ENCODE measurements around the gene SELENON. TPM values are rescaled to one million over a fixed set of nuclear protein-coding genes. Genes with fewer than 3 reads are reported as not detected.

The SELENON gene
- total RNA-seq, 1 donor from 2014 or later, result 72.8 TPM

DNA sequence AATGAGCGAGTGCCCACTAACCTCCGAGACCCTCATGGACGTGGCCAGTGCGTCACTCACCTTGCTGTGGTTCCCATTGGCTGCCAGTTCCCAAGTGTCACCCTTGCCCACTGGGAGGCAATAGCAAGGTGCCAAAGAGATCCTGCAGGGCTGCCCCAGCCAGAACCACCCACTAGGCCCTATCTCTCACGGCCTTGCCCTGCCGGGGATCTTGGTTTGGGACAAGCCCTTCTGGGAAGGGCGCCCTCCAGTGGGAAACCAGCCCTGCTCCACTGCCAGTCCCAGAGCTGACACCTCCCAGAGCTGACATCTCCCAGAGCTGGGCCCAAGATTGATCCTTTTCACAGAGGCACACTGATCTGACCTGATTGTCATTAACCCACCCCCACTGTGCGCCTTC is 2.1 kb upstream of the SELENON start:
- no peaks in the 10 kb centered on the region for H3K36me3 Mint-ChIP-seq
- DNase-seq (ENCODE audit: low spot score in 2 of 2, unreplicated experiment in 2 of 2), result no peak
- TF ChIP-seq, protein P1, sequence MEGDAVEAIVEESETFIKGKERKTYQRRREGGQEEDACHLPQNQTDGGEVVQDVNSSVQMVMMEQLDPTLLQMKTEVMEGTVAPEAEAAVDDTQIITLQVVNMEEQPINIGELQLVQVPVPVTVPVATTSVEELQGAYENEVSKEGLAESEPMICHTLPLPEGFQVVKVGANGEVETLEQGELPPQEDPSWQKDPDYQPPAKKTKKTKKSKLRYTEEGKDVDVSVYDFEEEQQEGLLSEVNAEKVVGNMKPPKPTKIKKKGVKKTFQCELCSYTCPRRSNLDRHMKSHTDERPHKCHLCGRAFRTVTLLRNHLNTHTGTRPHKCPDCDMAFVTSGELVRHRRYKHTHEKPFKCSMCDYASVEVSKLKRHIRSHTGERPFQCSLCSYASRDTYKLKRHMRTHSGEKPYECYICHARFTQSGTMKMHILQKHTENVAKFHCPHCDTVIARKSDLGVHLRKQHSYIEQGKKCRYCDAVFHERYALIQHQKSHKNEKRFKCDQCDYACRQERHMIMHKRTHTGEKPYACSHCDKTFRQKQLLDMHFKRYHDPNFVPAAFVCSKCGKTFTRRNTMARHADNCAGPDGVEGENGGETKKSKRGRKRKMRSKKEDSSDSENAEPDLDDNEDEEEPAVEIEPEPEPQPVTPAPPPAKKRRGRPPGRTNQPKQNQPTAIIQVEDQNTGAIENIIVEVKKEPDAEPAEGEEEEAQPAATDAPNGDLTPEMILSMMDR (IDR thresholded peaks at IDR 0.05; ENCODE audit: unreplicated experiment), result peak; percentile 15
- no peak overlapping the region for H3K4me3 Mint-ChIP-seq
- peaks cover 23% of the 10 kb centered on the region for H3K4me1 Mint-ChIP-seq
- peaks cover 8% of the 10 kb centered on the region for H3K27me3 Mint-ChIP-seq (ENCODE audit: low read depth)
- H3K27ac Mint-ChIP-seq, result no peak overlapping the region
- no peaks in the 10 kb centered on the region for H3K9me3 Mint-ChIP-seq

GRCh38 chr1:25798666-25799351 is 1.2 kb upstream of the SELENON start:
- H3K4me3 Mint-ChIP-seq, result peak overlapping the region; percentile 65
- H3K27ac Mint-ChIP-seq, result no peak overlapping the region
- H3K27me3 Mint-ChIP-seq (ENCODE audit: low read depth), result peaks cover 8% of the 10 kb centered on the region
- H3K9me3 Mint-ChIP-seq, result no peaks in the 10 kb centered on the region
- peaks cover 25% of the 10 kb centered on the region for H3K4me1 Mint-ChIP-seq
- no peak for DNase-seq (ENCODE audit: low spot score in 2 of 2, unreplicated experiment in 2 of 2)
- no peaks in the 10 kb centered on the region for H3K36me3 Mint-ChIP-seq
- TF ChIP-seq, protein P1 (IDR thresholded peaks at IDR 0.05; ENCODE audit: unreplicated experiment), result no peak

- H3K4me1 Mint-ChIP-seq, result peaks cover 25% of the 10 kb centered on the region
- DNase-seq (ENCODE audit: low spot score in 2 of 2, unreplicated experiment in 2 of 2), result no peak
- peaks cover 8% of the 10 kb centered on the region for H3K27me3 Mint-ChIP-seq (ENCODE audit: low read depth)
- peak overlapping the region; percentile 50 for H3K27ac Mint-ChIP-seq
- H3K36me3 Mint-ChIP-seq, result no peaks in the 10 kb centered on the region
- no peaks in the 10 kb centered on the region for H3K9me3 Mint-ChIP-seq
- TF ChIP-seq, protein P1 (IDR thresholded peaks at IDR 0.05; ENCODE audit: unreplicated experiment), result no peak
- H3K4me3 Mint-ChIP-seq, result peak overlapping the region; percentile 65
These were observed 550 bp upstream of the SELENON start for GRCh38 chr1:25799352-25799934.

DNA sequence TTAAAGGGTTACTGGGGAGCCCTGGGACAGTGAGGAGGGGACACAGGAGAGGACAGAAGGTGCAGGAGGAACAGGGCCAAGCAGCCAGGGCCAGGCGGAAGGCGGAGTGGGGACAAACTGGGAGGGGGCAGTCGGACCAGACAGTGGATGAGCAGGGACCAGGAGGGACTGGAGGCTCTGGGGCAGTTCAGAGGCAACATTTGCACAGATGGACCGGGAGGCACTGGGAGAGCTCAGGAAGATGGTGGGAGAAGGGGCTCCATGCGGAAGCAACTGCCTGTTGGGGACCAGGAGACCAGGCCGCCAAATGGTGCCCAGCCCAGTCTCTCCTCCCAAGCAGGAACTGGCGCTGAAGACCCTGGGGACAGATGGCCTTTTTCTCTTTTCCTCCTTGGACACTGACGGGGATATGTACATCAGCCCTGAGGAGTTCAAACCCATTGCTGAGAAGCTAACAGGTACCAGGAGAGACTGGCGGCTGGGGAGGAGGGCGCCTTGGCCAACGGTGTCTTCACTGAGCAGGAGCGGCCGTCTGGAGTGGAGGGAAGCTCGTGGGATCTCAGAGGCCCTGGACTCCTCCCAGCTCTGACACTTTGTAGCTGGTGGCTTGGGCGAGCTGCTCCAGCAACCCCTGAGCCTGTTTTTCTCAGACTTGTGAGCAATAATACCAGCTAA is 847 bp downstream of the SELENON start:
- DNase-seq (ENCODE audit: low spot score in 2 of 2, unreplicated experiment in 2 of 2), result no peak
- peak overlapping the region; percentile 79 for H3K4me3 Mint-ChIP-seq
- H3K27me3 Mint-ChIP-seq (ENCODE audit: low read depth), result peaks cover 8% of the 10 kb centered on the region
- H3K9me3 Mint-ChIP-seq, result no peaks in the 10 kb centered on the region
- peak overlapping the region; percentile 50 for H3K27ac Mint-ChIP-seq
- H3K36me3 Mint-ChIP-seq, result peaks cover 2% of the 10 kb centered on the region
- TF ChIP-seq, protein P1 (IDR thresholded peaks at IDR 0.05; ENCODE audit: unreplicated experiment), result no peak
- H3K4me1 Mint-ChIP-seq, result peaks cover 21% of the 10 kb centered on the region

DNA sequence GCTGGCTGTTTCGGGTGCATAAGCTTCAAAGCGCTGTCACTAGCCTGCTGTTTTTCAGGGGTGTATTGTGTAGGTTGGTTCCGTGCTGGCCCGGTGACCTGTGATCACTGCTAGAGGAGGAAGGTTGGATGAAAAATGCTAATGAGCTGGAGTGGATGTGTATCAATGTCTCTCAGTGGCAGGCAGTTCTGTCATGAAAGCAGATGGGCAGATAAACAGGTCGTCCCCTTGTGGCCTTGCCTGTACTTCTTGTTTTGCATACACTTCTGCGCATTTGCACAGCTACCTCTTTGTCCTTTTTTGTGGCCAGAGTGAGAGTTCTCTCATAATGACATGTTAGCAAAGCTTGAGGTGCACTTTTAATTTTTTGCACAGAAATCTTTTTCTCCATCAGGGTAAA is 2.9 kb downstream of the SELENON start:
- H3K4me3 Mint-ChIP-seq, result no peak overlapping the region
- DNase-seq (ENCODE audit: low spot score in 2 of 2, unreplicated experiment in 2 of 2), result no peak
- H3K27me3 Mint-ChIP-seq (ENCODE audit: low read depth), result no peaks in the 10 kb centered on the region
- no peaks in the 10 kb centered on the region for H3K9me3 Mint-ChIP-seq
- H3K36me3 Mint-ChIP-seq, result peaks cover 7% of the 10 kb centered on the region
- TF ChIP-seq, protein P1 (IDR thresholded peaks at IDR 0.05; ENCODE audit: unreplicated experiment), result no peak
- H3K4me1 Mint-ChIP-seq, result peaks cover 18% of the 10 kb centered on the region
- no peak overlapping the region for H3K27ac Mint-ChIP-seq

All from mesothelial cell of epicardium (in vitro differentiated cells).